SHP77 treated with DMSO at 0.1 percent for 48 hours (cell line): ENCODE measurements around the gene CT45A6.
"Not testable (repeated sequence)": the region's sequence is repeated elsewhere in the genome, so short reads cannot be mapped to it uniquely, and the experiment has no call there.

ENCODE experiments used
- DNase-seq: peaks from one replicate; lab custom pipeline; 2025; lab: John Stamatoyannopoulos, UW

CT45A6 gene

GRCh38 chrX:135802687-135803086 is at the start of gene CT45A6:
CT45A6 (minus strand) TSS chrX:135802787; CDS start chrX:135798993, 3,794 bp downstream.
- DNase-seq = not testable (repeated sequence)

- not testable (repeated sequence) for DNase-seq
Measured at GRCh38 chrX:135837180-135837579, 34.6 kb upstream of the CT45A6 start, which contains the start of gene CT45A7. CT45A7 (minus strand) TSS chrX:135837280; CDS start chrX:135833533, 3,747 bp downstream.

GRCh38 chrX:135819912-135820311 is 17.3 kb upstream of the CT45A6 start, which contains the start of gene CT45A2:
CT45A2 (minus strand) TSS chrX:135820012; CDS start chrX:135816265, 3,747 bp downstream.
- DNase-seq = not testable (repeated sequence)

- not testable (repeated sequence) for DNase-seq
Measured at GRCh38 chrX:135785403-135785802, 17.2 kb downstream of the CT45A6 start, which contains the start of gene CT45A5. CT45A5 (minus strand) TSS chrX:135785503; CDS start chrX:135781729, 3,774 bp downstream.

GRCh38 chrX:135768091-135768490 is 34.5 kb downstream of the CT45A6 start, which contains the start of gene CT45A3:
CT45A3 (minus strand) TSS chrX:135768191; CDS start chrX:135764444, 3,747 bp downstream.
- not testable (repeated sequence) for DNase-seq

- not testable (repeated sequence) for DNase-seq
Measured at GRCh38 chrX:135744739-135745138, 57.8 kb downstream of the CT45A6 start.
